ENCODE data around the gene DYNC1I1. TPM values are rescaled to one million over a fixed set of nuclear protein-coding genes. Genes with fewer than 3 reads are reported as not detected.

Gene DYNC1I1
- total and polyA plus RNA-seq, 2 donors (not counting 3 experiments of a cell fraction or from before 2014, with no cell fraction given), result 1.8 to 3.6 TPM

DNA sequence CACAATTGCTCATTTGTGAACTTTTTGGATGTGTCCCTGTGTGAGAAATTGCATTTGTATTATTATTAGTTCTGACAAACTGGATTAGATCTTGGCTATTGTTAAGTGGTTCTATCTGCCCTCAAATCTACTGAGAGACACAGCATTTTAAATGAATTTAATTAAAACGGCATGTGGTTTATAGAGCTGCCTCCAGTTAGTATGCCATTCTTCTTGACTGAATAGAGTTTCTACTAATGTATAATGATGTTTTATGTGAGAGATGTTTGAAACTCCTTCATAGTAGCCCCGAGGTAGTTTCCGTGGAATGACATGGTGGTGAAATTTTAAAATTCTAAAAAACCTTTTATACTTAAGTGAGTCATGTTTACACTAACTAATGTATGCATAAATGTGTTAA lies 110.9 kb downstream of the DYNC1I1 start:
- Histone ChIP-seq H4K20me1 (replicated peaks; ENCODE audit: control insufficient read depth, extremely low read depth, insufficient read depth, low read length) (no peaks in the 10 kb centered on the region), H3K4me3 (replicated peaks in 1 of 3; ENCODE audit: insufficient read depth in 1 of 3, low read depth in 1 of 3, low read length in 3 of 3) (no peak overlapping the region), H3K4me2 (ENCODE audit: insufficient read depth, low read length) (no peak overlapping the region), H3K9me1 (replicated peaks; ENCODE audit: control insufficient read depth, extremely low read depth, insufficient read depth, low read length) (no peaks in the 10 kb centered on the region), H3K36me3 (ENCODE audit: control insufficient read depth in 2 of 2, extremely low read depth in 1 of 2, insufficient read depth in 2 of 2, low read length in 2 of 2) (no peaks in the 10 kb centered on the region), H3K27me3 (ENCODE audit: control insufficient read depth in 2 of 2, insufficient read depth in 2 of 2, low read length in 2 of 2) (no peaks in the 10 kb centered on the region), H3K79me2 (ENCODE audit: control insufficient read depth, insufficient read depth, low read length) (no peaks in the 10 kb centered on the region), H2AFZ (ENCODE audit: low read depth, low read length) (no peak overlapping the region), H3K27ac (ENCODE audit: insufficient read depth, low read depth, low read length) (no peak overlapping the region), H3K9me3 (replicated peaks; ENCODE audit: control insufficient read depth, insufficient read depth, low read length) (no peaks in the 10 kb centered on the region), H3K9ac (replicated peaks; ENCODE audit: extremely low read depth, insufficient read depth, low read length) (no peak overlapping the region), H3K4me1 (ENCODE audit: control insufficient read depth, extremely low read depth, insufficient read depth, low read length) (peaks cover 17% of the 10 kb centered on the region)
- BruUV-seq (replicated peaks), result no TSS peak
- TF ChIP-seq JUN (IDR thresholded peaks at IDR 0.05; ENCODE audit: borderline replicate concordance, insufficient read depth, insufficient read length, low read depth), result no peak
- no peak for TF ChIP-seq FOS (IDR thresholded peaks at IDR 0.05; ENCODE audit: borderline replicate concordance, insufficient read depth, low read length)
- no peak for TF ChIP-seq EZH2 (IDR thresholded peaks at IDR 0.05; ENCODE audit: borderline replicate concordance, low read depth, low read length, severe bottlenecking)
- TF ChIP-seq POLR2A (IDR thresholded peaks at IDR 0.05; ENCODE audit: low read depth, low read length), result no peak
- TF ChIP-seq CTCF (IDR thresholded peaks at IDR 0.05; ENCODE audit: extremely low read depth in 1 of 2, insufficient read depth in 1 of 2, low read depth in 1 of 2, low read length in 2 of 2), result no peak
- no peak for TF ChIP-seq POLR2AphosphoS5 (IDR thresholded peaks at IDR 0.05; ENCODE audit: insufficient read depth, low read depth, low read length)
- TF ChIP-seq MYC (IDR thresholded peaks at IDR 0.05; ENCODE audit: low read depth, low read length), result no peak
- intact Hi-C loops (cut with micrococcal nuclease) (no loop called here), dilution Hi-C loops (cut with MboI; ENCODE audit: extremely low pct_ligation_motif_present, low sequenced_read_pairs) (no loop called here)
- DNase-seq (ENCODE audit: low read depth, low spot score) (no peak), FAIRE-seq (no peak)
- POLR2A ChIA-PET, result no interaction called here
- CTCF ChIA-PET, result interaction anchor here (1.4 kb wide), 1 partner anchor 8 kb away, joined by 3 read pairs; no protein-coding TSS in a partner anchor
